ENCODE data around the gene KCTD8. TPM values are rescaled to one million over a fixed set of nuclear protein-coding genes. Genes with fewer than 3 reads are reported as not detected.

Gene KCTD8
- total RNA-seq, 6 experiments from 2014 or later: not detected

- DNase-seq: no peak
- Histone ChIP-seq H3K27ac (no peak overlapping the region), H3K4me1 (no peaks in the 10 kb centered on the region), H3K9me3 (no peaks in the 10 kb centered on the region), H3K4me3 (no peak overlapping the region), H3K36me3 (no peaks in the 10 kb centered on the region), H3K27me3 (no peaks in the 10 kb centered on the region)
- no peak for TF ChIP-seq CTCF (IDR thresholded peaks at IDR 0.05)
- TF ChIP-seq POLR2A (IDR thresholded peaks at IDR 0.05): no peak
- WGBS (ENCODE audit: insufficient coverage, low coverage, low lambda C conversion rate, missing lambda C conversion rate): 47% methylated on average over 2 of the region's 2 CpGs
- ATAC-seq: no peak
- intact Hi-C loops (cut with DNase I): no loop called here
Measured at GRCh38 chr4:44231006-44231405, 217.6 kb downstream of the KCTD8 start.

GRCh38 chr4:44228326-44228725, 220.3 kb downstream of the KCTD8 start:
- Histone ChIP-seq H3K4me3 (no peak overlapping the region), H3K27ac (no peak overlapping the region), H3K36me3 (no peaks in the 10 kb centered on the region), H3K4me1 (no peaks in the 10 kb centered on the region), H3K27me3 (no peaks in the 10 kb centered on the region), H3K9me3 (no peaks in the 10 kb centered on the region)
- 50% methylated on average over 1 of the region's 1 CpG for WGBS (ENCODE audit: insufficient coverage, low coverage, low lambda C conversion rate, missing lambda C conversion rate)
- DNase-seq (no peak), ATAC-seq (no peak)
- intact Hi-C loops (cut with DNase I): no loop called here
- TF ChIP-seq POLR2A (IDR thresholded peaks at IDR 0.05) (no peak), CTCF (IDR thresholded peaks at IDR 0.05) (no peak)

GRCh38 chr4:44221407-44221806, 227.2 kb downstream of the KCTD8 start:
- Histone ChIP-seq H3K27ac (no peak overlapping the region), H3K36me3 (no peaks in the 10 kb centered on the region), H3K27me3 (no peaks in the 10 kb centered on the region), H3K4me3 (no peak overlapping the region), H3K9me3 (no peaks in the 10 kb centered on the region), H3K4me1 (no peaks in the 10 kb centered on the region)
- WGBS (ENCODE audit: insufficient coverage, low coverage, low lambda C conversion rate, missing lambda C conversion rate): 46% methylated on average over 4 of the region's 4 CpGs
- ATAC-seq (no peak), DNase-seq (no peak)
- TF ChIP-seq POLR2A (IDR thresholded peaks at IDR 0.05): no peak
- no peak for TF ChIP-seq CTCF (IDR thresholded peaks at IDR 0.05)
- intact Hi-C loops (cut with DNase I): no loop called here

- no peak for ATAC-seq
Measured at GRCh38 chr4:44210750-44211149, 237.9 kb downstream of the KCTD8 start.

More at GRCh38 chr4:44210750-44211149, 237.9 kb downstream of the KCTD8 start:
- Histone ChIP-seq H3K27ac (no peak overlapping the region), H3K9me3 (no peaks in the 10 kb centered on the region), H3K27me3 (no peaks in the 10 kb centered on the region), H3K36me3 (no peaks in the 10 kb centered on the region), H3K4me3 (no peak overlapping the region), H3K4me1 (no peaks in the 10 kb centered on the region)
- intact Hi-C loops (cut with DNase I): no loop called here
- TF ChIP-seq CTCF (IDR thresholded peaks at IDR 0.05): no peak
- no peak for TF ChIP-seq POLR2A (IDR thresholded peaks at IDR 0.05)
- no peak for DNase-seq

All from right lobe of liver (tissue), 6 donors.